RWPE2 (cell line): Measurements from ENCODE around the gene DTD2.

Experiments used
- ATAC-seq: fragments of 200-7000 bp; cut with Tn5 transposase; 3 replicates; pipeline ENCODE4 v1.9.1; 2021; ENCODE audit warnings: low read depth
- DNase-seq: peaks from one replicate; pipeline ENCODE4 v3.0.0-alpha.2; 2020; ENCODE audit warnings: low spot score
- H3K27ac ChIP-seq: fragments of 450-650 bp; 2 replicates; pipeline ENCODE4 v1.5.1; 2017; ENCODE audit warnings: mild to moderate bottlenecking; ENCODE audit not compliant: poor library complexity, severe bottlenecking
- H3K27me3 ChIP-seq: fragments of 250-450 bp; sonication (Bioruptor Pico); 2 replicates; pipeline ENCODE4 v1.5.1; 2021; ENCODE audit warnings: mild to moderate bottlenecking, moderate library complexity; ENCODE audit not compliant: insufficient read depth, poor library complexity, severe bottlenecking
- H3K36me3 ChIP-seq: fragments of 250-450 bp; sonication (Bioruptor Pico); 2 replicates; pipeline ENCODE4 v1.5.1; 2020; ENCODE audit warnings: low read depth, mild to moderate bottlenecking, moderate library complexity
- H3K4me1 ChIP-seq: fragments of 250-450 bp; sonication (Bioruptor Pico); 2 replicates; pipeline ENCODE4 v1.5.1; 2021; ENCODE audit warnings: mild to moderate bottlenecking, moderate library complexity; ENCODE audit not compliant: insufficient read depth, poor library complexity, severe bottlenecking
- H3K4me3 ChIP-seq: fragments of 250-450 bp; sonication (Bioruptor Pico); 2 replicates; pipeline ENCODE4 v1.5.1; 2021; ENCODE audit warnings: mild to moderate bottlenecking, moderate library complexity; ENCODE audit not compliant: severe bottlenecking
- H3K9me3 ChIP-seq: fragments of 250-450 bp; sonication (Bioruptor Pico); 2 replicates; pipeline ENCODE4 v1.5.1; 2021; ENCODE audit warnings: mild to moderate bottlenecking, moderate library complexity; ENCODE audit not compliant: severe bottlenecking
- CTCF ChIP-seq: fragments of 450-650 bp; IDR thresholded peaks from one replicate; pipeline ENCODE4 v1.5.1; 2017; ENCODE audit warnings: mild to moderate bottlenecking, moderate library complexity; ENCODE audit not compliant: poor library complexity, severe bottlenecking

DTD2 gene

GRCh38 chr14:31489691-31490090, 32.4 kb upstream of the DTD2 start:
- DNase-seq: no peak
- H3K4me3 ChIP-seq: no peak overlapping the region
- H3K4me1 ChIP-seq: no peaks in the 10 kb centered on the region
- no peak for TF ChIP-seq CTCF
- no peaks in the 10 kb centered on the region for H3K36me3 ChIP-seq
- no peak for ATAC-seq
- H3K9me3 ChIP-seq: no peaks in the 10 kb centered on the region
- H3K27me3 ChIP-seq: no peaks in the 10 kb centered on the region
- H3K27ac ChIP-seq: no peak overlapping the region

- Histone ChIP-seq H3K36me3 (no peaks in the 10 kb centered on the region), H3K27me3 (no peaks in the 10 kb centered on the region), H3K4me3 (no peak within 1 kb of the TSS), H3K9me3 (no peaks in the 10 kb centered on the region), H3K4me1 (no peaks in the 10 kb centered on the region), H3K27ac (no peak within 1 kb of the TSS)
- TF ChIP-seq CTCF: no peak
- no peak for ATAC-seq
- DNase-seq: no peak
Measured at GRCh38 chr14:31487886-31488285, 30.6 kb upstream of the DTD2 start, which contains the start of gene GPR33. Gene GPR33, minus strand, starts transcription at chr14:31488039. Its CDS starts 4,074 bp downstream, at chr14:31483965.

- no peaks in the 10 kb centered on the region for H3K36me3 ChIP-seq
- no peaks in the 10 kb centered on the region for H3K9me3 ChIP-seq
- ATAC-seq (peak; percentile 36; the same call in 1 of the 3 replicates), DNase-seq (no peak)
- no peak for TF ChIP-seq CTCF
- no peak overlapping the region for H3K4me3 ChIP-seq
- no peaks in the 10 kb centered on the region for H3K4me1 ChIP-seq
- no peak overlapping the region for H3K27ac ChIP-seq
- H3K27me3 ChIP-seq: no peaks in the 10 kb centered on the region
Measured at GRCh38 chr14:31486764-31487163, 29.5 kb upstream of the DTD2 start.

- Histone ChIP-seq H3K9me3 (no peaks in the 10 kb centered on the region), H3K4me1 (no peaks in the 10 kb centered on the region), H3K27ac (no peak overlapping the region), H3K36me3 (no peaks in the 10 kb centered on the region), H3K27me3 (no peaks in the 10 kb centered on the region), H3K4me3 (no peak overlapping the region)
- no peak for DNase-seq
- no peak for TF ChIP-seq CTCF
- no peak for ATAC-seq
Measured at GRCh38 chr14:31484754-31485153, 27.4 kb upstream of the DTD2 start.

- H3K27ac ChIP-seq: no peak overlapping the region
- TF ChIP-seq CTCF: no peak
- no peaks in the 10 kb centered on the region for H3K9me3 ChIP-seq
- DNase-seq (no peak), ATAC-seq (no peak)
- H3K27me3 ChIP-seq: no peaks in the 10 kb centered on the region
- H3K4me1 ChIP-seq: no peaks in the 10 kb centered on the region
- no peaks in the 10 kb centered on the region for H3K36me3 ChIP-seq
- H3K4me3 ChIP-seq: no peak overlapping the region
Measured at GRCh38 chr14:31480156-31480555, 22.9 kb upstream of the DTD2 start.
